Measurements from ENCODE around the gene EFCAB6.

Gene EFCAB6

GRCh38 chr22:43642319-43643206 is 169.5 kb downstream of the EFCAB6 start:
- H3K79me2 ChIP-seq (ENCODE audit: insufficient read depth, low read length): no peaks in the 10 kb centered on the region
- no peaks in the 10 kb centered on the region for H3F3A ChIP-seq (ENCODE audit: insufficient read depth, low read length)
- TF ChIP-seq, protein P1, sequence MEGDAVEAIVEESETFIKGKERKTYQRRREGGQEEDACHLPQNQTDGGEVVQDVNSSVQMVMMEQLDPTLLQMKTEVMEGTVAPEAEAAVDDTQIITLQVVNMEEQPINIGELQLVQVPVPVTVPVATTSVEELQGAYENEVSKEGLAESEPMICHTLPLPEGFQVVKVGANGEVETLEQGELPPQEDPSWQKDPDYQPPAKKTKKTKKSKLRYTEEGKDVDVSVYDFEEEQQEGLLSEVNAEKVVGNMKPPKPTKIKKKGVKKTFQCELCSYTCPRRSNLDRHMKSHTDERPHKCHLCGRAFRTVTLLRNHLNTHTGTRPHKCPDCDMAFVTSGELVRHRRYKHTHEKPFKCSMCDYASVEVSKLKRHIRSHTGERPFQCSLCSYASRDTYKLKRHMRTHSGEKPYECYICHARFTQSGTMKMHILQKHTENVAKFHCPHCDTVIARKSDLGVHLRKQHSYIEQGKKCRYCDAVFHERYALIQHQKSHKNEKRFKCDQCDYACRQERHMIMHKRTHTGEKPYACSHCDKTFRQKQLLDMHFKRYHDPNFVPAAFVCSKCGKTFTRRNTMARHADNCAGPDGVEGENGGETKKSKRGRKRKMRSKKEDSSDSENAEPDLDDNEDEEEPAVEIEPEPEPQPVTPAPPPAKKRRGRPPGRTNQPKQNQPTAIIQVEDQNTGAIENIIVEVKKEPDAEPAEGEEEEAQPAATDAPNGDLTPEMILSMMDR (IDR thresholded peaks at IDR 0.05; ENCODE audit: low read length): no peak
- no peak for TF ChIP-seq EZH2 (IDR thresholded peaks at IDR 0.05; ENCODE audit: borderline replicate concordance, low read length)
- no peak overlapping the region for H3K9ac ChIP-seq (ENCODE audit: low read length)
- no peak overlapping the region for H3K4me3 ChIP-seq (ENCODE audit: low read depth, low read length, poor library complexity, severe bottlenecking)
- no peak overlapping the region for H3K27ac ChIP-seq (ENCODE audit: low read depth, low read length, poor library complexity, severe bottlenecking)
- H3K36me3 ChIP-seq (ENCODE audit: insufficient read depth, low read length): no peaks in the 10 kb centered on the region
- H3K9me3 ChIP-seq (ENCODE audit: low read length): peaks cover 6% of the 10 kb centered on the region; the same call in 1 of the 2 replicates
- H4K20me1 ChIP-seq (ENCODE audit: insufficient read depth, low read length): no peaks in the 10 kb centered on the region
- H3K4me1 ChIP-seq (ENCODE audit: insufficient read depth, low read length, severe bottlenecking): no peaks in the 10 kb centered on the region
- H3K4me2 ChIP-seq (ENCODE audit: low read length): no peak overlapping the region
- peaks cover 5% of the 10 kb centered on the region; the same call in 1 of the 2 replicates for H3K27me3 ChIP-seq (ENCODE audit: insufficient read depth, low read length)
- no peaks in the 10 kb centered on the region for H3K9me2 ChIP-seq (ENCODE audit: low read depth, low read length)
- H2AFZ ChIP-seq (ENCODE audit: low read length): no peak overlapping the region

GRCh38 chr22:43639228-43639948 is 172.7 kb downstream of the EFCAB6 start:
- Histone ChIP-seq H3F3A (ENCODE audit: insufficient read depth, low read length) (no peaks in the 10 kb centered on the region), H3K9me3 (ENCODE audit: low read length) (peaks cover 6% of the 10 kb centered on the region; the same call in 1 of the 2 replicates), H3K36me3 (ENCODE audit: insufficient read depth, low read length) (no peaks in the 10 kb centered on the region), H4K20me1 (ENCODE audit: insufficient read depth, low read length) (no peaks in the 10 kb centered on the region), H3K9me2 (ENCODE audit: low read depth, low read length) (no peaks in the 10 kb centered on the region), H3K4me2 (ENCODE audit: low read length) (no peak overlapping the region), H3K27ac (ENCODE audit: low read depth, low read length, poor library complexity, severe bottlenecking) (no peak overlapping the region), H3K4me1 (ENCODE audit: insufficient read depth, low read length, severe bottlenecking) (no peaks in the 10 kb centered on the region), H2AFZ (ENCODE audit: low read length) (no peak overlapping the region), H3K4me3 (ENCODE audit: low read depth, low read length, poor library complexity, severe bottlenecking) (no peak overlapping the region), H3K27me3 (ENCODE audit: insufficient read depth, low read length) (peaks cover 5% of the 10 kb centered on the region; the same call in 1 of the 2 replicates), H3K79me2 (ENCODE audit: insufficient read depth, low read length) (no peaks in the 10 kb centered on the region), H3K9ac (ENCODE audit: low read length) (no peak overlapping the region)
- TF ChIP-seq, protein P1 (IDR thresholded peaks at IDR 0.05; ENCODE audit: low read length): no peak
- TF ChIP-seq EZH2 (IDR thresholded peaks at IDR 0.05; ENCODE audit: borderline replicate concordance, low read length): no peak

- Histone ChIP-seq H3K79me2 (ENCODE audit: insufficient read depth, low read length) (no peaks in the 10 kb centered on the region), H4K20me1 (ENCODE audit: insufficient read depth, low read length) (no peaks in the 10 kb centered on the region), H3K9me2 (ENCODE audit: low read depth, low read length) (no peaks in the 10 kb centered on the region), H3K4me1 (ENCODE audit: insufficient read depth, low read length, severe bottlenecking) (no peaks in the 10 kb centered on the region), H3K27ac (ENCODE audit: low read depth, low read length, poor library complexity, severe bottlenecking) (no peak overlapping the region), H3K36me3 (ENCODE audit: insufficient read depth, low read length) (no peaks in the 10 kb centered on the region), H3K4me3 (ENCODE audit: low read depth, low read length, poor library complexity, severe bottlenecking) (no peak overlapping the region), H3K4me2 (ENCODE audit: low read length) (no peak overlapping the region), H3F3A (ENCODE audit: insufficient read depth, low read length) (no peaks in the 10 kb centered on the region), H3K9ac (ENCODE audit: low read length) (no peak overlapping the region), H3K9me3 (ENCODE audit: low read length) (peaks cover 6% of the 10 kb centered on the region; the same call in 1 of the 2 replicates), H3K27me3 (ENCODE audit: insufficient read depth, low read length) (peaks cover 5% of the 10 kb centered on the region; the same call in 1 of the 2 replicates), H2AFZ (ENCODE audit: low read length) (no peak overlapping the region)
- TF ChIP-seq, protein P1 (IDR thresholded peaks at IDR 0.05; ENCODE audit: low read length): no peak
- no peak for TF ChIP-seq EZH2 (IDR thresholded peaks at IDR 0.05; ENCODE audit: borderline replicate concordance, low read length)
Measured at GRCh38 chr22:43637275-43638260, 174.5 kb downstream of the EFCAB6 start.
